Measurements from ENCODE around the gene SMO.

GRCh38 chr7:129256221-129256620 lies 67.8 kb downstream of the SMO start:
- TF ChIP-seq POLR2AphosphoS5 (IDR thresholded peaks at IDR 0.05; ENCODE audit: insufficient read depth, low read depth, low read length) (no peak), POLR2A (IDR thresholded peaks at IDR 0.05; ENCODE audit: low read depth, low read length) (no peak)

All from endothelial cell of umbilical vein (primary cell).